Measurements from ENCODE around the gene PIANP.
A peak's percentile ranks its signal among the peaks of the same experiment; 100 is the strongest.

Gene PIANP

DNA sequence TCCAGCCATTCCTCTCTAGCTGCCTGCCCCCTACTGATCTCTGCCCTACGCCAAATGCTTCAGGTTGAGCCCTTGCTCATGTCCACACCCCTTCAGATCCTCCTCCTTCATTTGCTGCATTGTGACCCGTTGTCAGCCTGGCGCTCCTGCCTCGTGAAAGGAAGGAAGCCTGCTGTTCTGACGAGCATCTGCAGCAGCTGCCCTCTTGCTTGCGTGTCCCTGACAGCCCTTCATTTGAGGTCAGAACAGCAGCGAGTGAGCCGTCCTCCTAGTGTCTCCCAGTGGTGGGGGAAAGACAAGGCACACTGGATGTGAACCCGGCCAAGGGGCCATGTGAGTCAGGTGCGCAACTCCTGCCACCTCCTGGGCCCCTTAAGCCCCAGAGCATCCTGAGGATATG lies 3.0 kb upstream of the PIANP start:
- no peak for DNase-seq

DNA sequence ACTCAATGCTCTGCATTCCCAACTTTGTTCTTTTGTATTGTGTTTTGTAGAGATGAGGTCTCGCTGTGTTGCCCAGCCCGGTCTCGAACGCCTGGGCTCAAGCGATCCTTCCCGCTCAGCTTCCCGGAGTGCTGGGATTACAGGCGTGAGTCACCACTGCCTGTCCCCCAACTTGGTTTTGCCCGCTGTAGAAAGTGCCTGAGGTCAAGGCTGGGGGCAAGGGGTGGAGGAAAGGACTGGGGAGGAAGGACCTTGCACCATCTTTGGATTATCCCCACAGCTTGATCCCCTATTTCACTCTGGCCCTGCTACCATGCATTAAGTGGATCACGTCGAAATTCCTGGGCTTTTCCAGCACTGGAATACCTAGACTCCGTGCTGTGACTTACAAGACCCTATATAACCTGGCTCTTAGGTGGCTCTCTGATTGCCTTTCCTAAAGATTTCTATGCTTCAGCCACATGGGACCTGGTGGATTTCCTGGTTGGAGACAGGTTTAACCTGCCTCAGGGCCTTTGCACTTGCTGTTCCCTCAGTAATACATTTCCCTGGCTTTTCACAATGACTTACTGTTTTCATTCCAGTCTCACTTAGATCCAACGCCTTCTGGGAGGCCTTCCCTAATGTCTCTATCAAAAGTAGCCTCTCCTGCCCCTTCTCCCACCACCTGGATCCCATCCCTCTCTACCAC lies 608 bp upstream of the PIANP start:
- DNase-seq: no peak

DNA sequence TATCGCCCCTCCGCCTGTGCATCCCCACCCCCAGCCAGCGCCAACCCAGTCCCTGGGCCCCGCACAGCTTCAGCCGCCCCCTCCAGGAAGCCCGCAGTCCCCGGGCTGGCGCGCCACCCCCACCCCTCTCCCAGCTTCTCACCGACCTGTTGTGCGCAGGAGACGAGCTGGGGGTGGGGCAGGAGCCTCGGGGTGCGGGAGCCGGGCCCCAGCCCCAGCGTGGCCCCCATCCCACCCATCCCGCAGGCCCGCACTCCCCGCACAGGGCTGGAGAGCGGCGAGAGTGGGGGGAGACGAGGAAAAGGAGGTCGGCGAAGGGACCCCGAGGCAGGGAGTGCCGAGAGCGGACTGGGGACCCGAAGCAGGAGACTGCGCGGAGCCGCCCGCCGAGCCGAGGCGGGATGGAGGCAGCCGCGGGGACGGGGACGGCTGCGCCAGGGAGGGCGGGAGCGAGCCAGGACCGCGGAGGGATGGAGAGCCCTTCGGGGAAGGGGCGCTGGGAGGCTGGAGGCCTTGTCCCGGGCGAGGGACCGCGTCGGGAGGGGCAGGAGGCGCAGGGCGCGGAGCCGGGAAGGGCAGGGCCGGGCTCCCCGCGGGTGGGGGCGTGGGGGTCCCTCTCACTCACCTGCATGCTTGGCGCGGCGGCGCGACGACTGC lies 498 bp downstream of the PIANP start:
- DNase-seq: no peak

DNA sequence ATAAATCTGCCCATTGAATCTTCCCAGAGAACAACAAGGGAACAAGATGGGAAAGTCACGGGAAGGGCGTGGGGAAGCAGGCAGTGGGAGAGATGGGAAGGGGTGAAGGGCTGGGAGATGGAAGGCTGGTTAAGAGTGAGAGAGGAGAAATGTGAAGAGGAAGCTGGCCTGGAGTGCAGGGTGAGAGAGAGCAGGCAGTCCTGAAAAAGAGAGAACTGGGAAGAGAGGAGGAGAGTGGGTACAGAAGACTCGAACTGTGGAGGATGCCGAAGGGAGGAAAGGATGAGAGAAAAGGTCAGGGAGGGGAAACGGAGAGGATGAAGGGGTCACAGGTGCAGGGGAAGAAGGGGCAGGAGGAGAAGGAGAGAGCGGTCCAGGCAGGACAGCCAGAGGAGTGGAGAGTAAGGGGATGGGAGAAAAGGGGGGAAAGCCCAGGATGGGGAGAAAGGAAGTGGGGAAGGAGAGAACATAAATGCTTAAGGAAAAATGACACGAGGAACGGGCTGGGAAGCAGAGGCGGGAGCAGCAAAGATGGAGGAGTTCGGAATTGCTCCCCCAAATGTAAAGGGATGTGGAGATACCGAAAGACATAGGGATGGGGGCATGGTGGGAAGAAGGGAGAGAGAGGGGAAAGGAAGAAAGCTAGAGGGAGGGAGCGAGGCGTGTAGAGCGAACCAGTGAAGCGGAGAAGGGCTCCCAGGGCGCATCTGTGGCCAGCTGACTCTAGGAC lies 1.2 kb downstream of the PIANP start:
- no peak for DNase-seq

DNA sequence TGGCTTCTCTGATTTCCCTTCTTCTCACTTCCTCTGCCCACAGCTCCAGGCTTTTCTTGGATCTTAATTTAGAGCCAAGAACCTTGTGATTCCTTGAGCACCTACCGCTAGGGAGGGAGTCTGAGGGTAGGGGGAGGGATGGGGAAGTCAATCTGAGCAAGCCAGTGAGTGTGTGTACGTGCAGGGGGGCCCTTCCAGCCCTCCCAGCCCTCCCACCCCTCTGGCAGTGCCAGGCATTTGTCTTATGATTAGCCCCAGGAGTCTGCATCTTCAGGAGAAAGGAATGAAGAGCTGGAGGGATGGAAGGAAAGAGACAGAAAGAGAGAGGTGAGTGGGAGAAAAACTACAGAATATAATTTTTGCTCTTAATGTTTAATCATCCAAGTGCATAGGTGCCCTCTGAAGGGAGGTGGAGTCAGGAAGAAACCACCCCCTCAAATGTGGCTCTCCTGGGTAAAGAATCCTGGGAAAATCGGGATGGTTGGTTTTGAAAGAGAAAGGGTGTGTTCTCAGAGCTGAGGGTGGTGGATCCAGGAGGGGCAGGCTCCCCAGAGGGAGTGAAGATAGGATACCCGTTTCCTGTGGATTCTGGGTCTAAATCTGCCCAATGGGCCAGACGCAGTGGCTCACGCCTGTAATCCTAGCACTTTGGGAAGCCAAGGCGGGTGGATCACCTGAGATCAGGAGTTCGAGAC lies 2.1 kb downstream of the PIANP start:
- no peak for DNase-seq

DNA sequence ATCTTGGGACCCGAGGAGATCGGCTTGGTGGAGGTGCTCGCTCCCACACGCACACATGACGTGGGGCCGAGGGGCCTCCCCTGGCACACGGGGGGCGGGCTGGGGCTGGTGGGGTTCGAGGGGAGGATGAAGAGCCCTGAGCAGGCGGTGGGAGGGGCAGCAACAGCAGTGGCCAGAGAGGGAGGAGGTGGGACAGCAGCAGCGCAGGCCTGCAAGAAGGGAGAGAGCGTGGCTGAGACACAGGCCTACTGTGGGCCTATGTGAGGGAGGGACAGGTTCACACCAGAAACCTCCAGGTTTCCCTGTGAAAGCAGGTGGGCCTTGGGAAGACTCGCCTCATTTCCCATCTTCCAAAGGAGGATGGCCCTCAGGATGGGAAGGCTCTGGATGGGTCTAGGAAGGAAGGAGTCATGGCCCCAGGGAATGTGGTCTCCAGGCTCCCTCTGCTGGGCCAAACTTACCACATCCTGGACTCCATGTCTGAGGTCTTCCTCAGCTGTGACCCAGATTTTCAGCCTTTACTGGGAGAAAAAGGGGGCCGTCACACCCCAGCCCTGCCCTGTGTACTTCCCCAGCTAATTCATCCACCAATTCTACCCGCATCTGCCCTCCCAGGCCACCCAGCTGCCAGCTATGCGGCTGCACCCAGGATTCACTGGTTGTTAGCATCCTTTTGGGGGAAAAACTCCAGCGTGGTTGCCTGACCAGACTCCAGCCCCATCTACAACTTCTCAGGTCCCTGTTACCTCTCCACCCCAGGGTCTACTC lies 2.8 kb downstream of the PIANP start:
- no peak for DNase-seq

DNA sequence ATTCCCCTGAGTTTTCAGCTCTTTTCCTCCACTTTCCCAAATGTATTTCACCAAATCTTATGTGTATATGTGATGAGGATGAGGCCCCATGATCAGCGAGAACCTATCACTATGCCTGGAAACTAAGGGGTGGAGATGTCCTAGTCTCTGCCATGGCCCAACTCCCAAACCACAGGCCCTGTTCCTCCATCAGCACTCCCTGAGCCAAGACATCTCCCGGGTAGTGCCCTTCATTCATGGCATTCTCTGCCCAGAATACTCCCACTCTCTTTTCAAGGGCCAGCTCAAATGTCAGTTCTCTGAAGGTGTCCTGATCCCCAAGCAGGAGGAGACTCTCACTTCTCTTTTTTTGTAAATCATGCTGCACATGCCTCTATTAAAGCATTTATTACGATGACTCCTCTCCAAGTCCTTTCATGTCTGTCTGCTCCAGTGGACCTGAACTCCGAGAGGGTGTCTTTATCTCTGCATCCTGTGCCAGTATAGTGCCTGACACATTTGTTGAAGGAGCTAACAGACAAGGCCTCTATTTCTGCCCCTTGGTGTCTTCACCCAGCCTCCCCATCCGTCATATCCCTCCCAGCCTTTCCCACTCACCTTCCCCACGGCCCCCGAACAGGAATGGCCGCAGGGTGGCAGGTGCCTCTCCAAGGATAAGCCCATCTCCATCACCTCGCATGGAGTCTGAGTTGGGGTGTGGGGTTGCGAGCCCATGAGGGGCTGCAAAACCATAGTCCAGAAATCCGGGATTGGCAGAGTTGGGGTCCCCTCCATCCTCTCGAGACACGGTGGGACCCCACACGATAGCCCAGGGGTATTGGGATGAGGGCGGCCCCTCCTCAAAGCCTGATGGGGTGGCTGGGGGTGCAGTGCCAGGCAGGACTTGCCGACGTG lies 3.7 kb downstream of the PIANP start:
- DNase-seq: no peak

DNA sequence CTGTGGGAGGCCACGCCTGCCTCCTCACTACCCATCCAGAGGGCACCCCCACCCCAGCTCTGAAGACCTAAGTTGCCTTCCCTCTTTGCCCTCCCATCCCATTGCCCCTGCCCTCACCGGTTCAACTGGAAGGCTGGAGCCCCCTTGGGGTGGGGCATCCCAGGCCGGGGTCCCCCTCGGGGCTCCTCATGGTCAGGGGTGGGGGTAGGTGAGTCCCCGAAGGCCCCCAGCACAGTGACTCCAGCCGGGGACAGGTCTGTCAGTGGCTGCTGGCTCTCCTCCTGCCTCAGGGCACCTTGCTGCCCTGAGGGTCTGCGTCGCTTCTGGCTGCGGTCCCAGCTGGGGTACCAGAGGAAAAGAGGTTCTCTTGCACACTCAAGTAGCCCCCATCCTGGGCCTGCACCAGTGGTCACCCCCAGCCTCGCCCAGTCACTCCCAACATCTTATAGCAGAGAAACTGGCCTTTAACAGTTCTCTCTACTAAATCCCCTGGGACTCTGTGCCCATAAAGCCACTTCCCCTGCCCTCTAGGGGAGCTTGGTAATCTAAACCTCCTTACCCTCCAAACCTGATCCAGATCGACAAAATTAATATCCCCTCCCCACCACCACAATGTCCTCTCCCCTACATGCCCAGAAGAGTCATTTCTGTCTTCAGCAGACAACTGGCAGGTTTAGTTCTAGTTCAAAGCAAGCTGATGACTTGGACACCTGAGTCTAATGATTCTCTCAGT lies 5.1 kb downstream of the PIANP start:
- no peak for DNase-seq

DNA sequence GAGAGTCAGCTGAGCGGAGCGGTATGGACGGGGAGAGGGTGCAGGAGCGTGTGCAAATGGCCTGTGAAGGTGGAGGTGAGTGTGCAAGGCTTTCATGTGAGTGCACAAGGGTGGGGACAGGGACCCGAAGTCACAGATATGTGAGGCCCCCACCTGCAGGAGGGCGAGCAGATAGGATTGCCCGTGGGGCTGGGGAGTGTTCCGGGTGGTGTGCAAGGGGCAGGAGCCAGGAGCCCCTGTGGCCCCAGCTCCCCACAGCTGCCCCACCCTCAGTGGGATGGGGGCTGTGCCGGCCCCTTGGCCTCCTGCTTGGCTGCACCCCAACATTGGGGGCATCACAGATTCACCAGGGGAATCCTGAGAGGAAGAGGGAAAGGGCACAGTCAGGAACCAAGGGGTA lies 5.9 kb downstream of the PIANP start:
- DNase-seq: no peak

DNA sequence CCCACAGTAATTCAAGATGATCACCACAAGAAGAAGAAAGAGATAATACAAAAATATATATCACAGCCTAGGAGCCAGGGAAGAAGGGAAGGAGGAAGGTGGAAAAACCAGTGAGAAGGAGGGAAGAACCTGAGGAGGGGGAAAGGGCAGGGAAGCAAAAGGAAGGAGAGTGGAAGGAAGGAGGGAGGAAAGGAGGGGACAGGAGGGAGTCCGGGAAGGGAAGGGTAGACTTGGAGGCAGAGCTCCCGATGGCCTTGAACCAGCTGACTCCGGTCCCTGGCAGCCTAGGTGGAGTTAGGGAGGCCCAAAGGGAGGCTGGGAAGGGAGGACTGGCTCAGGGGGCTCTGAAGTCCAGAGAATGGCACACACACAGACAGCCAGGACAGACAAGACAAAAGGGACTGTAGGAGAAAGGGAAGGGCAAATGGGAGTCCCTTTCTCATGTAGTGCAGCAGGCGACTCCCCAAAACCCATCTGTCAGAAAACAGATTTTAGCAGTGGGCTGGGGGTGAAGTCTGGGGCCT lies 6.7 kb downstream of the PIANP start:
- DNase-seq: no peak

DNA sequence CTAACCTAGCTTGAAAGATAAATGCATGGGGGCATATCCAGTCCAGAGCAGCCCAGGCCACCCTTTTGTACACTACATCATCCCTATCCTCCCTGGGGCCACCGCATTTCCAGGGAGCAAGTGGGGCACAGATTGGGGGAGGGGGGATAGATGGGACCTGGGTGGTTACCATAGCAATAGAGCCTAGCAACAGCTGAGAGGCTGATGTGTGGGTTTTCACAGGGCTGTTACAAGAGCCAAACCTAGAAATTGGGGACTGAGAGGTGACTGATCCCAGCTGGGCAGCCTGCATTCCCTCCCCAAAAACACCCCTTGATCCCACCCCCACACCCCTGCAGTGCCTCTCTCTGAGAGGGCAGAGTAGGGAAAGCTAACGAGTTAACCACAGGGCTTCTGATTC lies 7.7 kb downstream of the PIANP start:
- no peak for DNase-seq

DNA sequence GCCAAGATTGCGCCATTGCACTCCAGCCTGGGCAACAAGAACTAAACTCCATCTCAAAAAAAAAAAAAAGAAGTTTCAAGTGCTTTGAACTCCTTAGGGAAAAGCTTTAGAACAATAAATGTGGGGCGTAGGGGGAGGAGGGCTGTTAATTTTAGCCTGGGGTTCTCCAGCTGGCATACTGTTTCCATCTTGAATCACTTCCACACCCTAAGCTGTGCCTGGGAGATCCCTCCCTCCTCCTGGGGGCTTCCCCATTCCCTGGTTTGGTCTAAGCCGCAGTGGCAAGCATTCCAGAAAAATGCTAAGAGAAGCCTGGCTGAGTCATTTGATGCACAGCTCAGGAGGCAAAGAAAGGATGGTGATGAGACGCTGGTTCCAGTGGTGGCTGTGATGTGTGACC lies 9.1 kb downstream of the PIANP start:
- DNase-seq: no peak

DNA sequence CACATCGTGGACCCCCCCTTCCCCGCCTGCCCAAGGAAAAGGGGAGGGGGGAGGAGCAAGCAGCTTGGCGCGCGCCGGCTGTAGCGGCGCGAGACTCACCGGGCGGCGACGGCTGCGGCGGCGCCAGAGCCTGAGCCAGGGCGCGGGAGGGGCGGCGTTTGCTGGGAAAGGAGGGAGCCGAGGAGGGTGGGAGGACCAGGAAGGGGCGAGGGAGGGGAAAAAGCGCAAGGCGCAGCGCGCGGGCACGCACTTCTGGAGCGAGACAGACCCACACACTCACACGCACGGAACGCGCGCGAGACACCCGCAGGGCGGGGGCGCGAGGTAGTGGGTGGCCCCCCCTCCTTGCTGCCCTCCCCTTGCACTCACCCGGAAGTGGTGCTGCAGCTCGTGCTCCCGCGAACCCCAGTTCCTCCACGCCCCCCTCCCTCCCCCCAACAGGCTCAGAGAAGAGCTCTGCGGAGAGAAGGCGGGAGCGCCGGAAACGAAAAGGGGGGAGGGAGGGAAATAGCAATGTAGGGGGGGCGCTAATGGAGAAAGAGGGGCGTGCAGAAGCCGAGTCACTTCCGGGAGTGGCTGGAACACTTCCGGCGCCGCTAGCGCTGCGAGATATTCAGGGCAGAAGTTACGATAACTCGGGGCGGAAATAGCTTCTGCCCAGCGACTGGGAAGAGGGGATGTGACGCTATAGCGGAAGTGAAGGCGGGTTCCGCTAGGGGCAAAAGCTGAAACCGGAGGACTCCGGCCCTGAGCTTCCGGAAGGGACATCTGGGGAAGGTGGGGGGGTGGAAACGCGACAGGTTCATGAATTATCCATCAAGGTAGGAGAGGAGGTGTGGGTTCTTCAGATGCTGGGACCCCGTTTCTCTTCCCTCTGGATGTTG lies 11.4 kb downstream of the PIANP start, which contains the start of gene ZNF384:
ZNF384 (minus strand) TSS at position 377 of the 884 bp plus-strand sequence. CDS start 9,855 bp downstream, outside the sequence.
- peak; percentile 98 for DNase-seq

DNA sequence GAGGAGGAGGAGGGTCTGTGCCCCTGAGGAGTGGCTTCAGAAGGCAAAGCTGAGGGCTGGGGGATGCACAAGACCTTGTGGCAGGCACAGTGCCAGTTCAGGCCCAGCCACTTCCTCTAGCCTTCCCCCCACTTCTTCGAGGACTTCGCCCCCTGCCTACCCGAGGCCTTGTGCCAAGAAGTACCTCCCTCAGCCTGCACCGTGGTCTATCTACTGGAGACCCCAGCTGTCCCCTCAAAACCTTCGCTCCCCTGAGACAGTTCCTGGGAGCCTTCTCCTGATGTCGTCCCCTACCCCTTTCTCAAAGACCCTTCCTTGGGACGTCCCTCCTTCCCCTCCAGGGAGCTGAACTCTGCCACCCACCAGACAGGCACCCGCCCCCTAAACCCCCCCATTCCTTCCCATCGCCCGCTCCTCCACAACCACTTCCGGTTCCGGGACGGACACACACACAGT lies 12.0 kb downstream of the PIANP start:
- DNase-seq: no peak

DNA sequence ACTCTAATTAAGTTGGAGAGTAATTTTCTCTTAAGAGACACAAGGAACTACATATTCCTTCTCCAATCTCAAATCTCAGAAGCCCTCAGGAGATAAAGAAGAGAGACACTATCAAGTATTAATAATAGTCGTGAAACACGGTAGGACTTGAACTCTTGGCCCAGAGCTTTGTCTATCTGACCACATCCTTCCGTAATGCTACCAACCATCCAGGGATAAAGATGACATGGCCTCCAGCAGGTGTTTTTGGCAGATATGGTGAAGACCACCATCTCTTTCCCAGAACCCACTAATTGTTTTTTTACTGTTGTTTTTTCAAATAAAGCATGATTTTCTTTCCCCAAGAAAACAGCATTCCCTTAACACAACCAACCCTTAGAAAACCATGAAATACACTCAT lies 14.8 kb downstream of the PIANP start:
- DNase-seq: no peak

DNA sequence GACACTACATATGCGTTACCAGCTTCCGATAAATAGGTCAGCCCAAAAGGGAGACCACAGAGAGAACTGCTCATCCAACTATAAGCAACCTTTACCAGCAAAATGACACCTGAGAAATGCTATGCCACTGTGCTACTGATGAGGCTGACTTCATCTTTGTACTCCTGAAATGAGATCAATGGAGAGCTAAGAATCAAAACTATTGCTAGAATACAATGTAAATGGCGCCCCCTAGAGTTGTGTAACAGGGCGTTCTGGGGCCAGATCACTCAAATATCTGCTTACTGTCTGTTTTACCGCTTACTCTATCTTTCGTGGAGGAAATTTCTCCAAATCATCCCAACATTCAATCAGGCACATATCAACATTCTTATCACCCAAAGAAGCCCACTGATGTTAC lies 16.0 kb downstream of the PIANP start:
- DNase-seq: peak; percentile 14

DNA sequence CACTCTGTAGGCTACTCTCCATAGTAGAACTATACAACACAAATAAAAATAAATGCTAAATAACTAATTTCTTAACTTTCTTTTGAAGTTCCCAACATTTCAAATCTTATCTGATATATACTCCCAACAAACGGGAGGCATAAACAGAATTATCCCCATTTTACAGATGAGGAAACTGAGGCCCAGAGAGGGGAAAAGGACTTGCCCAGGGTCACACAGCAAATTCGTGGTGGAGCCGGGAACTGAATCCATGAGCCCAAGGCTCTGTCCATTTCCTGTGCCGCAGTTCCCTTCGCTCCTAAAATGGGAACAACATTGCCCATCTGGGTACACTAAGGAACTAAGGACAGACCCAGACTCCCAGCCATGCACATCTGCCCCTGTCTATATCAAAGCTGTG lies 23.7 kb downstream of the PIANP start:
- DNase-seq: no peak

DNA sequence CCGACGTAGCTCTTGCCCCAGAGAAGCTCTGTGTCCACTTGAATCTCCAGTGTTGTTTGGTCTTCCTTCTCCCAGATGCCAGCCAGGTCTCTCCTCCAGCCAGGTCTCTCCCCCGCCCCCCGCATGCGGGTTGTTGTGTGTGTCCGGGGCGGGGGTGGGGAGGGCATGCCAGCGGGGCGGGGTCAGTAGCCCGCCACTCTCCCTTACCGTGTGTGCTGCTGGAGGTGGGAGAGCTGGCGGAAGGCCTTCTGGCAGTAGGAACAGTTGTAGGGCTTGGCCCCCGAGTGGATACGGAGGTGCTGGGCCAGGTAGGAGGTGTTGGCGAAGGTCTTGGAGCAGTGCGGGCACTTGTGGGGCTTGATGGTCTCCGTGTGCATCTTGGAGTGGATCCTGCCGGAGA lies 28.5 kb downstream of the PIANP start:
- DNase-seq: no peak

DNA sequence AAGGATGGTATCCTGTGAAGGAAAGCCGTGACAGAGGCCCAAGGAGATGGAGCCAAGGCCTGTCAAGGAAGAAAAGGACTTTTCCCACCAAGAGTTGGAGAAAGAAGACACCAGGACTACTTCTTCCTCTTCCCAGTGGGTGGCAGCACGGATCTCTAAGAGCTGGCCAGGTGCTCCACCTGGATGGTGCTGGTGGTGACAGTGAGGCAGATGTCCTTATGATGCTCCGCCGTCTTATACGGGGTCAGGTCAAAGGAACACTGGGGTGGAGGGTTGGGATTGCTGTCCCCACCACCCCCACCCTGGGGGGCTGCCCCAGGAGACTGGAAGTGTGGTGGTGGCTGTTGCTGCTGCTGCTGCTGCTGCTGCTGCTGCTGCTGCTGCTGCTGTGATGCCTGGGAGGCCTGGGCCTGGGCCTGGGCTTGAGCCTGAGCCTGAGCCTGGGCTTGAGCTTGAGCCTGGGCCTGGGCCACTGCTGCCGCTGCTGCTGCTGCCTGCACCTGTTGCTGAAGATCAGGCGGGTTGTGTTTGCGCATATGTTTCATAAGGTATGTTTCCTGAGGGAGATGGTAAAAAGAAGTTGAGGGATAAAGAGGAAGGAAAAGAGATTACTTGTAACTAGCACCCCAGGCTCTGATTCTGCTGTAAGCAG lies 32.9 kb downstream of the PIANP start:
- no peak for DNase-seq

Data from NCI-H1092 (cell line).